ENCODE measurements around the gene LMO3.

The LMO3 gene

DNA sequence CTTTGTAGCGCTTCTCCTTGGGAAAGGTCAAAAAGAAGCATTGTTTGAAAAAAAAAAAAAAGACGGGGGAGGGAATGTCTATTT is at the start of gene LMO3:
Gene LMO3 (minus strand): TSS at position 46 of the 84 bp plus-strand sequence. CDS start 5,302 bp downstream, outside the sequence.
- TF ChIP-seq, protein P1, sequence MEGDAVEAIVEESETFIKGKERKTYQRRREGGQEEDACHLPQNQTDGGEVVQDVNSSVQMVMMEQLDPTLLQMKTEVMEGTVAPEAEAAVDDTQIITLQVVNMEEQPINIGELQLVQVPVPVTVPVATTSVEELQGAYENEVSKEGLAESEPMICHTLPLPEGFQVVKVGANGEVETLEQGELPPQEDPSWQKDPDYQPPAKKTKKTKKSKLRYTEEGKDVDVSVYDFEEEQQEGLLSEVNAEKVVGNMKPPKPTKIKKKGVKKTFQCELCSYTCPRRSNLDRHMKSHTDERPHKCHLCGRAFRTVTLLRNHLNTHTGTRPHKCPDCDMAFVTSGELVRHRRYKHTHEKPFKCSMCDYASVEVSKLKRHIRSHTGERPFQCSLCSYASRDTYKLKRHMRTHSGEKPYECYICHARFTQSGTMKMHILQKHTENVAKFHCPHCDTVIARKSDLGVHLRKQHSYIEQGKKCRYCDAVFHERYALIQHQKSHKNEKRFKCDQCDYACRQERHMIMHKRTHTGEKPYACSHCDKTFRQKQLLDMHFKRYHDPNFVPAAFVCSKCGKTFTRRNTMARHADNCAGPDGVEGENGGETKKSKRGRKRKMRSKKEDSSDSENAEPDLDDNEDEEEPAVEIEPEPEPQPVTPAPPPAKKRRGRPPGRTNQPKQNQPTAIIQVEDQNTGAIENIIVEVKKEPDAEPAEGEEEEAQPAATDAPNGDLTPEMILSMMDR (IDR thresholded peaks at IDR 0.05; ENCODE audit: low read length, missing control alignments), result no peak
- H3K4me3 ChIP-seq (replicated peaks; ENCODE audit: low read depth, low read length), result peak within 1 kb of the TSS; percentile 79
- no peak for DNase-seq (ENCODE audit: low read depth)

DNA sequence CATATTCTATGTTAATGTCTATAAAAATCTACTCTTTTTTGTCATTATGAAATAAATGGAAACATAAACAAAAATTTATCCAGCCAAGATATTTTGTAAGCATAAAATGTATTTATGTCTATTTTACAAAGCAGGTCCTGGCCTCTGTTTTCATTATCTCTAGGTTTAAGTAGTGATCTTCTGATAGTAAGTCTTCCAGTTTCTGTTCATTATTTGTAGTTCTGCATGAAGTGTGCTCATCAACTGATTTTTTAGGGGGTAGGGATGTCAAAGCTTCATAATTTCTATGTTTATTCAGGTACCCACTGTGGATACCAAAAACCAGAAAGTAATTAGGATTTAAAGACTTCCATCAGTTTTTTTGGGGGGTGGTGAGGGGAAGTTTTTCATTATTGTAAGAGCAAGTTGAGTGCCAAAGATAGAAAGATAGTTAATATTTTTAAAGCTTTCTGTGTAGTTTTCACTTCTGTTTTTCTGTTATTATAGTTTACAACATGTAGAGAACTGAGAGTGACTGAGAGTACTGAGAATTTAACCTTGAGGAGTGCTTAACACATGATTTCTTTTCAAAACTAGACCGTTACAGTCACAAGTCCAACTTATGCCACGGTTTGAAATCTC is 30.6 kb upstream of the LMO3 start:
- TF ChIP-seq, protein P1 (IDR thresholded peaks at IDR 0.05; ENCODE audit: low read length, missing control alignments), result no peak
- no peak overlapping the region for H3K4me3 ChIP-seq (replicated peaks; ENCODE audit: low read depth, low read length)
- no peak for DNase-seq (ENCODE audit: low read depth)

DNA sequence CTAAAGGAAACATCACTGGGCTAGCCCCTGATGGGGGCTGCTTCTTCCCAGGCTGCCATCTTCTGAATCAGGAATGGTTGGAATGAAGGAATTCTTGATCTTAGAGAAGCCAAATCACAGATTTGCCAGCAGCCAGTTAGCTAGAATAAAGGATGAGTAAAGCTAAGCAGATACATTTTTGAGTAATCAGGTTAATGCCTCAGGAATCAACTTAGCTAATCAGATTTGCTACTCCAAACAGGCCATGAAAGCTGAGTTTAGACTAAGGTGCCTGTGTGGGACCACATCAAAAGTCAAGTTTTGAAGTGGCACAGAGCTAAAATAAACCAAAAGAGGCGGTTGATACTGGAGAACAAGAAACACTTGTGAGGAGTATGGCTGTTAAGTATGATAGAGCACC is 28.8 kb upstream of the LMO3 start:
- TF ChIP-seq, protein P1 (IDR thresholded peaks at IDR 0.05; ENCODE audit: low read length, missing control alignments), result no peak
- H3K4me3 ChIP-seq (replicated peaks; ENCODE audit: low read depth, low read length), result no peak overlapping the region
- no peak for DNase-seq (ENCODE audit: low read depth)

DNA sequence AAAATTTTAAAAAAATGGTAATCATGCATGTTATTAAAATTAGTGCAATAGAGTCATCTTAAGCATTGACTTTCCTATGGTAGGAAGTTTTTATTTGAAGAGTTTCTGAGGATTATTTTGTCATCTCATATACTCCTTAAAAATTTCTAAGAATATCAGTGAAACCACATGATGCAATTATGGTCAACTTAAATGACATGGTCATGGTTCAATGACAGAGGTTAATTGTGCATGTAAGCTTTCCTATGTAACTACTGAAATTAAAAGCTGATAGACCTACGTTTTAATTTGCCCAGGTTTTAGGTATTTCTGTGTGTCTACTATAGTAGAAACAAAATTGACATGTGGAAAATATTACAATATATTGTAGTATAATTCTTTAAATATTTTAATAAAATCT is 21.0 kb upstream of the LMO3 start:
- no peak overlapping the region for H3K4me3 ChIP-seq (replicated peaks; ENCODE audit: low read depth, low read length)
- DNase-seq (ENCODE audit: low read depth), result no peak
- TF ChIP-seq, protein P1 (IDR thresholded peaks at IDR 0.05; ENCODE audit: low read length, missing control alignments), result no peak

DNA sequence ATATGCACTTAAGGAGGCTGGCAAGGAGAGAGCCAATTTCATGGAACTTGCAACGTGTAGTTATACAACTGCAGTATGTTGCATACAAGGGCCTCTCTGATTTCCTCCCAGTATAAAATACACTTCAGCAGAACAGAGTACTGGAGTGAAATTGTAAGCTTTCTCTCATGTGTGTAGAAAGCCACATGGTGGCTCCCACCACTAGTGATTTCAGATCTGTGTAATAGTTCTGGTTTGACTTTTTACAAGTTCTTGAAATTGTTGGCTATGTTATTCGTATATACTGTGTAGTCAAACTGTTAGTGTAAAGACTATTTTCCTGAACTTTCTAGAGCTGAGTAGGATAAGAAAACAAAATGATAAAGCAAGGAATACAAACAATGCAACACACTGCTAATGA is 16.4 kb upstream of the LMO3 start:
- no peak overlapping the region for H3K4me3 ChIP-seq (replicated peaks; ENCODE audit: low read depth, low read length)
- DNase-seq (ENCODE audit: low read depth), result no peak
- TF ChIP-seq, protein P1 (IDR thresholded peaks at IDR 0.05; ENCODE audit: low read length, missing control alignments), result no peak

DNA sequence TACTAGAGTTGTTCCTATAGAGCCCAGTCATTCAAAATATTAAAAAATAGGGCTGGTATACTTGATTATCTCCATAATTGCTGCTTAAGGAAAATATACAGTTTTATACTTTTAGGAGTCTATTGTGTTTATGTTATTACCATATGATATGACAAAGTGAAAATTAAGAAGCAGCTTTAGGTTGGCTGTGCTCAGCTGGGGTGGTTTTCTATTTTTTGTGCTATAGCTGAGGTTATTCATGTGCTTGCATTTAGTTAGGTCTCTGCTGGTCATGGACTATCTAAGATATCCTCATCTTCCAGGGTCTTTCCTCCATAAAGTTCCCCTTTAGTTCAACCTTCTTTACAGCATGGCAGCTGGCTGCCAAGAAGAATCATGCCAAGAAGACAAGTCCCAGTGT is 13.6 kb upstream of the LMO3 start:
- H3K4me3 ChIP-seq (replicated peaks; ENCODE audit: low read depth, low read length), result no peak overlapping the region
- TF ChIP-seq, protein P1 (IDR thresholded peaks at IDR 0.05; ENCODE audit: low read length, missing control alignments), result no peak
- no peak for DNase-seq (ENCODE audit: low read depth)

DNA sequence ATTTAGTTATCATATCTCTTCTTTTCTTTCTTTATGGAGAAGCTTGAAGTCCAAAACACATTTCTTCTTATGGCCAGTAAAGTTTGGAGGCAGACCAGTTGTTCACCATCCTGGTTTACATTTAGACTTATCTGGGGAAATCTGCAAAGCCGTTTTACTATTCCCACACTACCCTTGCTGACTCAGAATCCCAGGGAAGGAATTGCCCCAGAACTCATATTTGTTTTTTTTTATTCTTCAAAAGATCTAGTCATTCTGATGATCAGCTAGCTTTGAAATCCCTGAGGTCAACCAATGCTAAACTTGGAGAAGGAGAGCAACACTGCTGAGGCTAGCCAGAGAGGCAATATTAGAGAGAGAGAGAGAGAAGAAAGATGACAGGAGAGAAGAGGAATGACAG is 12.3 kb upstream of the LMO3 start:
- TF ChIP-seq, protein P1 (IDR thresholded peaks at IDR 0.05; ENCODE audit: low read length, missing control alignments), result no peak
- no peak overlapping the region for H3K4me3 ChIP-seq (replicated peaks; ENCODE audit: low read depth, low read length)
- no peak for DNase-seq (ENCODE audit: low read depth)
